HepG2 (cell line): ENCODE data around the gene KISS1R. TPM values are rescaled to one million over a fixed set of nuclear protein-coding genes. Genes with fewer than 3 reads are reported as not detected.
A peak's percentile ranks its signal among the peaks of the same experiment; 100 is the strongest.

Source experiments
- BRD4 ChIP-seq: sonication (generic); formaldehyde crosslinking; IDR thresholded peaks from 2 replicates; pipeline ENCODE4 v1.4.0; 2020; ENCODE audit warnings: missing genetic modification reagents
- CENPT ChIP-seq: sonication (generic); formaldehyde crosslinking; IDR thresholded peaks from 2 replicates; pipeline ENCODE4 v1.8.0; 2022; ENCODE audit warnings: low read depth, mild to moderate bottlenecking, moderate library complexity, missing genetic modification reagents
- CHD2 ChIP-seq: IDR thresholded peaks from 2 replicates; pipeline ENCODE4 v1.6.1; 2011; ENCODE audit warnings: low read depth, low read length, improper control_type of control experiment
- HDAC2 ChIP-seq: sonication (generic); formaldehyde crosslinking; IDR thresholded peaks from 2 replicates; pipeline ENCODE4 v1.4.0; 2020; ENCODE audit warnings: missing genetic modification reagents
- HDAC6 ChIP-seq: fragments of 200-600 bp; sonication (generic); IDR thresholded peaks from 2 replicates; pipeline ENCODE4 v1.7.0; 2017; ENCODE audit warnings: mild to moderate bottlenecking, antibody characterized with exemption, low read length, low read depth
- HIVEP1 ChIP-seq: sonication (generic); formaldehyde crosslinking; IDR thresholded peaks from 2 replicates; pipeline ENCODE4 v1.4.0; 2020; ENCODE audit warnings: mild to moderate bottlenecking, missing genetic modification reagents
- NR2C2 ChIP-seq: sonication (generic); formaldehyde crosslinking; IDR thresholded peaks from 2 replicates; pipeline ENCODE4 v1.4.0; 2020; ENCODE audit warnings: missing genetic modification reagents, mild to moderate bottlenecking, moderate library complexity, borderline replicate concordance
- RXRB ChIP-seq: IDR thresholded peaks from 2 replicates; pipeline ENCODE4 v1.6.1; 2016; ENCODE audit warnings: borderline replicate concordance, missing genetic modification reagents, missing compliant biosample characterization
- STAG1 ChIP-seq: sonication (generic); formaldehyde crosslinking; IDR thresholded peaks from 2 replicates; pipeline ENCODE4 v1.4.0; 2020; ENCODE audit warnings: missing genetic modification reagents
- TBP ChIP-seq: sonication (generic); formaldehyde crosslinking; IDR thresholded peaks from 2 replicates; pipeline ENCODE4 v1.5.0; 2020; ENCODE audit warnings: missing genetic modification reagents
- ZBTB21 ChIP-seq: sonication (generic); formaldehyde crosslinking; IDR thresholded peaks from 2 replicates; pipeline ENCODE4 v1.4.0; 2020; ENCODE audit warnings: missing genetic modification reagents
- ZNF562 ChIP-seq: sonication (generic); formaldehyde crosslinking; IDR thresholded peaks from 2 replicates; pipeline ENCODE4 v1.8.0; 2022; ENCODE audit warnings: missing genetic modification reagents, borderline replicate concordance
- ZNF644 ChIP-seq: IDR thresholded peaks from 2 replicates; pipeline ENCODE4 v1.6.1; 2016; ENCODE audit warnings: low read depth
- ZNF670 ChIP-seq: sonication (generic); formaldehyde crosslinking; IDR thresholded peaks from 2 replicates; pipeline ENCODE4 v1.8.0; 2022; ENCODE audit warnings: mild to moderate bottlenecking, missing genetic modification reagents, borderline replicate concordance
- ZNF761 ChIP-seq: sonication (generic); formaldehyde crosslinking; conservative IDR thresholded peaks from 2 replicates; pipeline ENCODE4 v1.4.0; 2020; ENCODE audit warnings: mild to moderate bottlenecking, missing genetic modification reagents
- ZNF766 ChIP-seq: sonication (generic); formaldehyde crosslinking; IDR thresholded peaks from 2 replicates; pipeline ENCODE4 v1.5.0; 2020; ENCODE audit warnings: missing genetic modification reagents, borderline replicate concordance
- ZNF792 ChIP-seq: IDR thresholded peaks from 2 replicates; pipeline ENCODE4 v1.6.1; 2016
- polyA plus RNA-seq, 8 experiments: library from polyadenylated mRNA; depleted of rRNA in 3 of 8; stranded (reverse) in 7 of 8; unstranded in 1 of 8; fragments of >200 nt; fragmentation: Illumina TruSeq in 4 of 8; extraction: Trizol in 4 of 8; gene quantifications; 2 replicates each; pipeline versions ENCODE4 v1.2.1 to v1.2.3, GENCODE V29; 2011 to 2016; ENCODE audit warnings: low read depth in 4 of 8, missing spikeins in 1 of 8, mixed read lengths in 1 of 8; ENCODE audit not compliant: insufficient read depth in 1 of 8
- total RNA-seq, 5 experiments: library from RNA; depleted of rRNA; stranded (reverse); fragments of >200 nt; fragmentation: Illumina TruSeq; extraction: Trizol; gene quantifications; 2 replicates each; pipeline ENCODE4 v1.2.3, GENCODE V29; 2016; ENCODE audit warnings: low read depth in 1 of 5
- TF ChIP-seq, protein P1 (sequence below): sonication (generic); formaldehyde crosslinking; IDR thresholded peaks from 2 replicates; pipeline ENCODE4 v1.4.0; 2020; ENCODE audit warnings: mild to moderate bottlenecking, missing genetic modification reagents
- TF ChIP-seq, protein P2 (sequence below): sonication (generic); formaldehyde crosslinking; IDR thresholded peaks from 2 replicates; pipeline ENCODE4 v1.8.1; 2023; ENCODE audit warnings: mild to moderate bottlenecking, missing genetic modification reagents
- TF ChIP-seq, protein P3 (sequence below): sonication (generic); formaldehyde crosslinking; IDR thresholded peaks from 2 replicates; pipeline ENCODE4 v1.4.0; 2020; ENCODE audit warnings: missing genetic modification reagents, borderline replicate concordance
- TF ChIP-seq, protein P4 (sequence below): sonication (generic); formaldehyde crosslinking; IDR thresholded peaks from 2 replicates; pipeline ENCODE4 v1.4.0; 2020; ENCODE audit warnings: missing genetic modification reagents

KISS1R gene
- total and polyA plus RNA-seq, 2 of the 13 experiments (the other 11 are each of a cell fraction or from before 2014, with no cell fraction given), result 1.1 to 10.2 TPM

DNA sequence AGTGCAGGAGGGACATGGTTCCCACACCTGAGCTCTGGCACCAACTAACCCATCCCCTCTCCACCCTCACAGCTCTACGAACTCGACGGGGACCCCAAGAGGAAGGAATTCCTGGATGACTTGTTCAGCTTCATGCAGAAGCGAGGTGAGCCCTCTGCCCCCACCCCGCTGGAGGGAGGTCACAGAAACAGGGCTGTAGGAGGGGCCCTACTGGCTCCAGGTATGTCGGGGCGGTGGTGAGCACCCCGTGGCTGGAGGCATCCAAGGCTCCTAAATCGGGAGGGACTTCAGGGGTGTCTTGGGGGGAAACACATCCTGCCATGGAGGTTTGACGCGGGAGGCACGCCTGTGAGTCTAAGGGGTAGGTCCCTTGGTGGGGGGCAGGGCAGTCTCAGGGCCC lies 42.9 kb downstream of the KISS1R start (continued):
- TF ChIP-seq RXRB, result peak; percentile 23; the same call in 1 of the 2 replicates
- TF ChIP-seq ZNF761 (CRISPR knock-in tag), result no peak
- TF ChIP-seq BRD4 (CRISPR knock-in tag), result no peak
- TF ChIP-seq HDAC2 (CRISPR knock-in tag), result peak; percentile 17; the same call in 1 of the 2 replicates
- no peak for TF ChIP-seq ZBTB21 (CRISPR knock-in tag)
- no peak for TF ChIP-seq CENPT
- no peak for TF ChIP-seq ZNF562 (CRISPR knock-in tag)
- TF ChIP-seq, protein P1, sequence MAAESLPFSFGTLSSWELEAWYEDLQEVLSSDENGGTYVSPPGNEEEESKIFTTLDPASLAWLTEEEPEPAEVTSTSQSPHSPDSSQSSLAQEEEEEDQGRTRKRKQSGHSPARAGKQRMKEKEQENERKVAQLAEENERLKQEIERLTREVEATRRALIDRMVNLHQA (CRISPR knock-in tag), result no peak
- no peak for TF ChIP-seq CHD2
- no peak for TF ChIP-seq HDAC6
- TF ChIP-seq ZNF644 (CRISPR knock-in tag), result no peak
- no peak for TF ChIP-seq ZNF766 (CRISPR knock-in tag)
- TF ChIP-seq, protein P2, sequence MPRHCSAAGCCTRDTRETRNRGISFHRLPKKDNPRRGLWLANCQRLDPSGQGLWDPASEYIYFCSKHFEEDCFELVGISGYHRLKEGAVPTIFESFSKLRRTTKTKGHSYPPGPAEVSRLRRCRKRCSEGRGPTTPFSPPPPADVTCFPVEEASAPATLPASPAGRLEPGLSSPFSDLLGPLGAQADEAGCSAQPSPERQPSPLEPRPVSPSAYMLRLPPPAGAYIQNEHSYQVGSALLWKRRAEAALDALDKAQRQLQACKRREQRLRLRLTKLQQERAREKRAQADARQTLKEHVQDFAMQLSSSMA (CRISPR knock-in tag), result no peak
- TF ChIP-seq HIVEP1 (CRISPR knock-in tag), result no peak
- 0 out of 2 replicates have a peak, but pooled peaks have one; percentile 29 for TF ChIP-seq NR2C2 (CRISPR knock-in tag)
- peak; percentile 25; the same call in 1 of the 2 replicates for TF ChIP-seq STAG1 (CRISPR knock-in tag)
- TF ChIP-seq, protein P3, sequence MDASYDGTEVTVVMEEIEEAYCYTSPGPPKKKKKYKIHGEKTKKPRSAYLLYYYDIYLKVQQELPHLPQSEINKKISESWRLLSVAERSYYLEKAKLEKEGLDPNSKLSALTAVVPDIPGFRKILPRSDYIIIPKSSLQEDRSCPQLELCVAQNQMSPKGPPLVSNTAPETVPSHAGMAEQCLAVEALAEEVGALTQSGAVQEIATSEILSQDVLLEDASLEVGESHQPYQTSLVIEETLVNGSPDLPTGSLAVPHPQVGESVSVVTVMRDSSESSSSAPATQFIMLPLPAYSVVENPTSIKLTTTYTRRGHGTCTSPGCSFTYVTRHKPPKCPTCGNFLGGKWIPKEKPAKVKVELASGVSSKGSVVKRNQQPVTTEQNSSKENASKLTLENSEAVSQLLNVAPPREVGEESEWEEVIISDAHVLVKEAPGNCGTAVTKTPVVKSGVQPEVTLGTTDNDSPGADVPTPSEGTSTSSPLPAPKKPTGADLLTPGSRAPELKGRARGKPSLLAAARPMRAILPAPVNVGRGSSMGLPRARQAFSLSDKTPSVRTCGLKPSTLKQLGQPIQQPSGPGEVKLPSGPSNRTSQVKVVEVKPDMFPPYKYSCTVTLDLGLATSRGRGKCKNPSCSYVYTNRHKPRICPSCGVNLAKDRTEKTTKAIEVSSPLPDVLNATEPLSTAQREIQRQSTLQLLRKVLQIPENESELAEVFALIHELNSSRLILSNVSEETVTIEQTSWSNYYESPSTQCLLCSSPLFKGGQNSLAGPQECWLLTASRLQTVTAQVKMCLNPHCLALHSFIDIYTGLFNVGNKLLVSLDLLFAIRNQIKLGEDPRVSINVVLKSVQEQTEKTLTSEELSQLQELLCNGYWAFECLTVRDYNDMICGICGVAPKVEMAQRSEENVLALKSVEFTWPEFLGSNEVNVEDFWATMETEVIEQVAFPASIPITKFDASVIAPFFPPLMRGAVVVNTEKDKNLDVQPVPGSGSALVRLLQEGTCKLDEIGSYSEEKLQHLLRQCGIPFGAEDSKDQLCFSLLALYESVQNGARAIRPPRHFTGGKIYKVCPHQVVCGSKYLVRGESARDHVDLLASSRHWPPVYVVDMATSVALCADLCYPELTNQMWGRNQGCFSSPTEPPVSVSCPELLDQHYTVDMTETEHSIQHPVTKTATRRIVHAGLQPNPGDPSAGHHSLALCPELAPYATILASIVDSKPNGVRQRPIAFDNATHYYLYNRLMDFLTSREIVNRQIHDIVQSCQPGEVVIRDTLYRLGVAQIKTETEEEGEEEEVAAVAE (CRISPR knock-in tag), result no peak
- no peak for TF ChIP-seq ZNF792 (CRISPR knock-in tag)
- TF ChIP-seq, protein P4, sequence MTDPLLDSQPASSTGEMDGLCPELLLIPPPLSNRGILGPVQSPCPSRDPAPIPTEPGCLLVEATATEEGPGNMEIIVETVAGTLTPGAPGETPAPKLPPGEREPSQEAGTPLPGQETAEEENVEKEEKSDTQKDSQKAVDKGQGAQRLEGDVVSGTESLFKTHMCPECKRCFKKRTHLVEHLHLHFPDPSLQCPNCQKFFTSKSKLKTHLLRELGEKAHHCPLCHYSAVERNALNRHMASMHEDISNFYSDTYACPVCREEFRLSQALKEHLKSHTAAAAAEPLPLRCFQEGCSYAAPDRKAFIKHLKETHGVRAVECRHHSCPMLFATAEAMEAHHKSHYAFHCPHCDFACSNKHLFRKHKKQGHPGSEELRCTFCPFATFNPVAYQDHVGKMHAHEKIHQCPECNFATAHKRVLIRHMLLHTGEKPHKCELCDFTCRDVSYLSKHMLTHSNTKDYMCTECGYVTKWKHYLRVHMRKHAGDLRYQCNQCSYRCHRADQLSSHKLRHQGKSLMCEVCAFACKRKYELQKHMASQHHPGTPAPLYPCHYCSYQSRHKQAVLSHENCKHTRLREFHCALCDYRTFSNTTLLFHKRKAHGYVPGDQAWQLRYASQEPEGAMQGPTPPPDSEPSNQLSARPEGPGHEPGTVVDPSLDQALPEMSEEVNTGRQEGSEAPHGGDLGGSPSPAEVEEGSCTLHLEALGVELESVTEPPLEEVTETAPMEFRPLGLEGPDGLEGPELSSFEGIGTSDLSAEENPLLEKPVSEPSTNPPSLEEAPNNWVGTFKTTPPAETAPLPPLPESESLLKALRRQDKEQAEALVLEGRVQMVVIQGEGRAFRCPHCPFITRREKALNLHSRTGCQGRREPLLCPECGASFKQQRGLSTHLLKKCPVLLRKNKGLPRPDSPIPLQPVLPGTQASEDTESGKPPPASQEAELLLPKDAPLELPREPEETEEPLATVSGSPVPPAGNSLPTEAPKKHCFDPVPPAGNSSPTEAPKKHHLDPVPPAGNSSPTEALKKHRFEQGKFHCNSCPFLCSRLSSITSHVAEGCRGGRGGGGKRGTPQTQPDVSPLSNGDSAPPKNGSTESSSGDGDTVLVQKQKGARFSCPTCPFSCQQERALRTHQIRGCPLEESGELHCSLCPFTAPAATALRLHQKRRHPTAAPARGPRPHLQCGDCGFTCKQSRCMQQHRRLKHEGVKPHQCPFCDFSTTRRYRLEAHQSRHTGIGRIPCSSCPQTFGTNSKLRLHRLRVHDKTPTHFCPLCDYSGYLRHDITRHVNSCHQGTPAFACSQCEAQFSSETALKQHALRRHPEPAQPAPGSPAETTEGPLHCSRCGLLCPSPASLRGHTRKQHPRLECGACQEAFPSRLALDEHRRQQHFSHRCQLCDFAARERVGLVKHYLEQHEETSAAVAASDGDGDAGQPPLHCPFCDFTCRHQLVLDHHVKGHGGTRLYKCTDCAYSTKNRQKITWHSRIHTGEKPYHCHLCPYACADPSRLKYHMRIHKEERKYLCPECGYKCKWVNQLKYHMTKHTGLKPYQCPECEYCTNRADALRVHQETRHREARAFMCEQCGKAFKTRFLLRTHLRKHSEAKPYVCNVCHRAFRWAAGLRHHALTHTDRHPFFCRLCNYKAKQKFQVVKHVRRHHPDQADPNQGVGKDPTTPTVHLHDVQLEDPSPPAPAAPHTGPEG (CRISPR knock-in tag), result no peak
- no peak for TF ChIP-seq TBP (CRISPR knock-in tag)
- no peak for TF ChIP-seq ZNF670 (CRISPR knock-in tag)
